Neural crest cell (in vitro differentiated cells): ENCODE measurements around the gene C1QTNF12. TPM values are rescaled to one million over a fixed set of nuclear protein-coding genes. Genes with fewer than 3 reads are reported as not detected.

Experiments used
- DNase-seq: peaks from one replicate; pipeline ENCODE4 v3.0.0; 2021; ENCODE audit warnings: low read depth, mixed read lengths, low spot score
- H3K27ac Mint-ChIP-seq: one replicate; pipeline ENCODE4 v1.8.0; 2021; ENCODE audit warnings: mild to moderate bottlenecking, mixed read lengths; ENCODE audit not compliant: unreplicated experiment
- H3K27me3 Mint-ChIP-seq: 2 replicates; pipeline ENCODE4 v1.8.0; 2021; ENCODE audit warnings: low read depth, mild to moderate bottlenecking, mixed read lengths
- H3K36me3 Mint-ChIP-seq: 2 replicates; pipeline ENCODE4 v1.8.0; 2021; ENCODE audit warnings: low read depth, mild to moderate bottlenecking, mixed read lengths
- H3K4me1 Mint-ChIP-seq: 2 replicates; pipeline ENCODE4 v1.8.0; 2021; ENCODE audit warnings: mixed read lengths
- H3K4me3 Mint-ChIP-seq: one replicate; pipeline ENCODE4 v1.8.0; 2021; ENCODE audit warnings: mild to moderate bottlenecking, mixed read lengths
- H3K9me3 Mint-ChIP-seq: 2 replicates; pipeline ENCODE4 v1.8.0; 2021; ENCODE audit warnings: mixed read lengths
- total RNA-seq: library from RNA; stranded (reverse); gene quantifications from 2 replicates; pipeline ENCODE4 v1.2.1, GENCODE V29; 2021
- TF ChIP-seq, protein P1 (sequence below): fragments of 200-600 bp; sonication (generic); conservative IDR thresholded peaks from 2 replicates; pipeline ENCODE4 v1.5.0; 2021; ENCODE audit warnings: antibody characterized with exemption, mild to moderate bottlenecking

C1QTNF12 gene
- total RNA-seq, 1 donor from 2014 or later: 0.79 TPM

DNA sequence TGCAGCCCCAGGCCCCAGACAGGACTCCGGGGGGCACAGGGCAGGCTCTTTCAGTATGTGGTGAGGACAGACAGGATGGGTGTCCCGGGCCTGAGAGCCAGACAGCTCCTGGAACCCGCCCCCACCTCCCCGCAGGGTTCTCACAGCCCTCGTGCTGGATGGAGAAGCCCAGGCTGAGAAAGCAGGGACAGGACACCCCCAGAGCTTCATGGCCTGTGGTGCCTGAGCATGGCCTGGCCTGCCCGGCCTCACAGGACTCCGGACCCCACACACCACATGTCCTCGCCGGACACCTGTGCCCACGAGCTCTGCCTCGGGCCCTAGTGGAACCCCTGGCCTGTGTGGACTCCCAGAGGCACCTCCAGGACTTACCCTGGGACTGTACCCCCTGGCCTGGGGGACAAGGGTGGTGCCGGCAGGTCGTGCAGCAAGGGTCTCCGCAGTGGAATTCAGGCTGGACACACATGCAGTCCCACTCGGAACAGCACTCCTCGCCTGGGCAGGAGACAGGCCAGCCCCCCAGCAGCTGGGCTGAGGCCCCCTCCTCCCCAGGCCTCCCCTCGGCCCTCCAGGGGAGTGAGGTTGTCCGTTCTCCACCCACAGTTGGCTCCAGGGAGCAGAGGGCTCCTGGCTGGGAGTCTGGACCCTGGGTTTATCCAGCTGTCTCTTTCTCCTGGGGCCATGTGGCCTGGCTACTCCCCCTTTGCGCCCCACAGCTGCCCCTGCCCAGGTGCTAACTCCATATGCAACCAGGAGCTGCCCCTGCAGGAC lies 41.3 kb downstream of the C1QTNF12 start:
- Mint-ChIP-seq H3K36me3 (no peaks in the 10 kb centered on the region), H3K27me3 (peaks cover 17% of the 10 kb centered on the region), H3K27ac (no peak overlapping the region), H3K4me1 (peaks cover 7% of the 10 kb centered on the region), H3K4me3 (no peak overlapping the region), H3K9me3 (no peaks in the 10 kb centered on the region)
- DNase-seq: no peak
- TF ChIP-seq, protein P1, sequence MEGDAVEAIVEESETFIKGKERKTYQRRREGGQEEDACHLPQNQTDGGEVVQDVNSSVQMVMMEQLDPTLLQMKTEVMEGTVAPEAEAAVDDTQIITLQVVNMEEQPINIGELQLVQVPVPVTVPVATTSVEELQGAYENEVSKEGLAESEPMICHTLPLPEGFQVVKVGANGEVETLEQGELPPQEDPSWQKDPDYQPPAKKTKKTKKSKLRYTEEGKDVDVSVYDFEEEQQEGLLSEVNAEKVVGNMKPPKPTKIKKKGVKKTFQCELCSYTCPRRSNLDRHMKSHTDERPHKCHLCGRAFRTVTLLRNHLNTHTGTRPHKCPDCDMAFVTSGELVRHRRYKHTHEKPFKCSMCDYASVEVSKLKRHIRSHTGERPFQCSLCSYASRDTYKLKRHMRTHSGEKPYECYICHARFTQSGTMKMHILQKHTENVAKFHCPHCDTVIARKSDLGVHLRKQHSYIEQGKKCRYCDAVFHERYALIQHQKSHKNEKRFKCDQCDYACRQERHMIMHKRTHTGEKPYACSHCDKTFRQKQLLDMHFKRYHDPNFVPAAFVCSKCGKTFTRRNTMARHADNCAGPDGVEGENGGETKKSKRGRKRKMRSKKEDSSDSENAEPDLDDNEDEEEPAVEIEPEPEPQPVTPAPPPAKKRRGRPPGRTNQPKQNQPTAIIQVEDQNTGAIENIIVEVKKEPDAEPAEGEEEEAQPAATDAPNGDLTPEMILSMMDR: no peak

DNA sequence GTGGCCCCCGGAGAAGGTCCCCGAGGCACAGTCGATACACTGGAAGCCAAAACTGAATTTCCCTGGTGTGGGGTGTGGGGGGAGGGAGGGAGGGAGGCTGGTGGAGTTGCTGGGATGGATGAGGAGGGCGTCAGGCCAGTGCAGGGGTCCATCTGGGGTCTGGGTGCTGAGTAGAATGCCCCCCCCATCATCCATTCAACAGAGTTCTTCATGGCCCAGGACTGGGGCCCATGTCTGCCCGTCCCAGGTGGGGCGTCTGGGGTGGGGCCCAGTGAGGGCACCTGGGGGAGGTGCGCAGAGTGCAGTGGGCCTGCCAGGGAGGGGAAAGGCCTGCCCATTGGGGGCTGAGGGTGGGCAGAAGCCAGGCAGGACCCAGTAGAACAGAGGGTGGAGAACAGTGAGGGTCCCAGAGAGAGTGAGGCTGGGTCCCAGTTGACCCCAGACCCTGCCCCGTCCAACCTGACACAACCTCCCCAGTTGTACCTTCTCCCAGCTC lies 42.0 kb downstream of the C1QTNF12 start:
- TF ChIP-seq, protein P1: no peak
- H3K27me3 Mint-ChIP-seq: peaks cover 17% of the 10 kb centered on the region
- no peak for DNase-seq
- H3K4me3 Mint-ChIP-seq: no peak overlapping the region
- H3K4me1 Mint-ChIP-seq: peaks cover 7% of the 10 kb centered on the region
- no peaks in the 10 kb centered on the region for H3K36me3 Mint-ChIP-seq
- H3K9me3 Mint-ChIP-seq: no peaks in the 10 kb centered on the region
- no peak overlapping the region for H3K27ac Mint-ChIP-seq

DNA sequence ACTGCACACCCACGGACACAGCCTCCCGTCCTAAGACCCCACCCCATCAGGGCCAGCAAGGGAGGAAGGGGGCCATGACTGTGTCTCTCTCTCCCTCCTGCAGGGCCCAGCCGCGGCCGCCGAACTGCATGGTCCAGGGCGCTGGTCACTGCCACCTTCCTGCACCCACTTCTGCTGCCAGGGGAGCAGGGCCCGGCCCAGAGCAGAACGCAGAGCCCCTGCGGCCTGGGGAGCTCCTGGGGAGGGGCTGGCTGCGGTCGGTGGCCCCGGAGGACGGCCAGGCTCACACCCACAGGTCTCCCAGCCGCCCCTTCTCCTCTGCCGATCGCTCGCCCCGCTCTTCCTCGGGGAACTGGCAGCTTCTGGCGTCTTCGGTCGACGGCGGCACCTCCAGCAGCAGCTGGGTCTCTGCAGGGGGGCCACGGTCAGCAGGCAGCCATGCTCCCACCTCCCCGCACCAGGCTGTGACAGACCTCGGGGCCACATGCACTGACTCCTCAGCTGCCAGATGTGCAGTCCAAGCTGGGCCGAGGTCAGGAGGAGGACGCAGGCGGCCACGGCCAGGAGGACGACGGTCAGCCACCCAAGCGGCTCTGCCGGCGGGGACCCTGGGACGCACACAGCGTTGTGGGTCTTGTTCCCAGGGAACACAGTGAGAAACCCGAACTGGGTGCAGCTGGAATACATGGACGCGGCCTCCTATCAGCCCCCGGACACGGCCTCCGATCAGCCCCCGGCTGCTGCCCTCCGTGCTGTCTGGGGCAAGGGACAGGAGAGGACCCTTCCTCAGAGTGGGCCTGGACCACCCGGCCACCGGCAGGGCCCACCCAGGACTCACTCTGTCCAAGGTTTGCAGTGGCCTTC lies 42.7 kb downstream of the C1QTNF12 start:
- peaks cover 17% of the 10 kb centered on the region for H3K27me3 Mint-ChIP-seq
- TF ChIP-seq, protein P1: no peak
- no peak for DNase-seq
- H3K36me3 Mint-ChIP-seq: no peaks in the 10 kb centered on the region
- H3K27ac Mint-ChIP-seq: no peak overlapping the region
- no peak overlapping the region for H3K4me3 Mint-ChIP-seq
- H3K4me1 Mint-ChIP-seq: peaks cover 7% of the 10 kb centered on the region
- H3K9me3 Mint-ChIP-seq: no peaks in the 10 kb centered on the region

DNA sequence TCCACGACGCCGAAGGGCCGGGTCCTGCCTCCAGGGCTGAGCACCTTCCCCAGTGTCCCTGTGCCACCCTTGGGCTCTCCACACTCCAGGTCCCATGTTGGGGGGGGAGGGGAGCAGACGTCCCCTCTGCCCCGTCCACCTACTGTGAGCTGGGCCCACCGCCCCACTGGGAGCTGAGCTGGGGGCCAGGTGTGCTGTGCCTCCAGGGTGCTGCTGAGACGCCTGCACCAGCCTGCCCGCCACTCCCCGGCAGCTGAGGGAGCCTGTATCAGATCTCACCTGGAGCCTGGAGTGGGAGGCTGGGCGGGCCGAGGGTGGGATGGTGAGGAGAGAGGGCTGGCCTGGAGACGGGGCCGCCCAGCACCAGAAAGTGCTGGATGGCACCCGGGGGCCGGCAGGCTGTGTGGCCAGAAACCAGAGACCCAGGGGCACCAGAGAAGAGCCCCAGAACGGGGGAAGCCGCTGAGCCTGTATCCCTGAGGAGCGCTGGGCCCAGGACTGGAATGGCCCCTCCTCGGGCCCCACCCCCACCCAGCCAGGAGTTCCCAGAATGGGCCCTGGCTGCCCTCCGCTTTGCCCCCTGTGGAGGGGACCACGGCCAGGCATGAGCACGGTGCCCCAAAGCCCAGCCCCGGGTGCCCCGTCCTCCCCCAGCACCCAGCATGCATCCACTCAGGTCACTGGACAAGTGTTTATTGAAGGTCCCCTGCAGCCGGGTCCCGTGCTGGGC lies 43.5 kb downstream of the C1QTNF12 start:
- H3K9me3 Mint-ChIP-seq: no peaks in the 10 kb centered on the region
- H3K4me3 Mint-ChIP-seq: no peak overlapping the region
- TF ChIP-seq, protein P1: no peak

More for the DNA sequence above, 43.5 kb downstream of the C1QTNF12 start:
- H3K4me1 Mint-ChIP-seq: peaks cover 2% of the 10 kb centered on the region
- H3K36me3 Mint-ChIP-seq: no peaks in the 10 kb centered on the region
- no peak overlapping the region for H3K27ac Mint-ChIP-seq
- no peak for DNase-seq
- H3K27me3 Mint-ChIP-seq: peaks cover 17% of the 10 kb centered on the region
